Lower lobe of right lung (tissue), 2 donors: ENCODE results near the gene ZNF169. TPM values are rescaled to one million over a fixed set of nuclear protein-coding genes. Genes with fewer than 3 reads are reported as not detected.
"Not testable (repeated sequence)": the region's sequence is repeated elsewhere in the genome, so short reads cannot be mapped to it uniquely, and the experiment has no call there.

Source experiments
- ATAC-seq, 2 donors: fragments of 200-7000 bp; cut with Tn5 transposase; one replicate each; pipeline ENCODE4 v1.9.1; 2020 to 2022; ENCODE audit warnings: mild to moderate bottlenecking in 2 of 2, moderate library complexity in 2 of 2
- DNase-seq: peaks from one replicate; pipeline ENCODE4 v3.0.0-alpha.2; 2020
- H3K27ac ChIP-seq: fragments of 200-600 bp; one replicate; pipeline ENCODE4 v1.8.0; 2022
- H3K27me3 ChIP-seq: fragments of 200-600 bp; one replicate; pipeline ENCODE4 v1.8.0; 2022; ENCODE audit warnings: low read depth
- H3K36me3 ChIP-seq: fragments of 200-600 bp; one replicate; pipeline ENCODE4 v1.8.0; 2022; ENCODE audit warnings: mild to moderate bottlenecking
- H3K4me1 ChIP-seq: fragments of 200-600 bp; one replicate; pipeline ENCODE4 v1.8.0; 2022
- H3K4me3 ChIP-seq: fragments of 200-600 bp; one replicate; pipeline ENCODE4 v1.8.0; 2022; ENCODE audit warnings: mild to moderate bottlenecking
- H3K9me3 ChIP-seq: fragments of 200-600 bp; one replicate; pipeline ENCODE4 v1.8.0; 2022
- intact Hi-C: fragments of 100-400 bp; cut with DNase I; formaldehyde crosslinking; loops from one replicate; pipeline ENCODE4 v1.11.0; 2022
- total RNA-seq: library from RNA; stranded (reverse); fragmentation: NEBNext Ultra II Directional; extraction: Animal tissue kit (Norgen Biotek cat#: 25700); gene quantifications from one replicate; pipeline ENCODE4 v1.2.1, GENCODE V29; 2021
- TF ChIP-seq, protein P1 (sequence below): fragments of 200-600 bp; IDR thresholded peaks from one replicate; pipeline ENCODE4 v1.8.0; 2022; ENCODE audit warnings: antibody characterized with exemption, mild to moderate bottlenecking
- donor health status: DM: no; HTN: yes; CAD: no; lungs with severe emphysema.

Gene ZNF169
- total RNA-seq, 1 donor from 2014 or later: 6.1 TPM

- DNase-seq (no peak), ATAC-seq (no peak)
- no peak overlapping the region for H3K4me3 ChIP-seq
- TF ChIP-seq, protein P1, sequence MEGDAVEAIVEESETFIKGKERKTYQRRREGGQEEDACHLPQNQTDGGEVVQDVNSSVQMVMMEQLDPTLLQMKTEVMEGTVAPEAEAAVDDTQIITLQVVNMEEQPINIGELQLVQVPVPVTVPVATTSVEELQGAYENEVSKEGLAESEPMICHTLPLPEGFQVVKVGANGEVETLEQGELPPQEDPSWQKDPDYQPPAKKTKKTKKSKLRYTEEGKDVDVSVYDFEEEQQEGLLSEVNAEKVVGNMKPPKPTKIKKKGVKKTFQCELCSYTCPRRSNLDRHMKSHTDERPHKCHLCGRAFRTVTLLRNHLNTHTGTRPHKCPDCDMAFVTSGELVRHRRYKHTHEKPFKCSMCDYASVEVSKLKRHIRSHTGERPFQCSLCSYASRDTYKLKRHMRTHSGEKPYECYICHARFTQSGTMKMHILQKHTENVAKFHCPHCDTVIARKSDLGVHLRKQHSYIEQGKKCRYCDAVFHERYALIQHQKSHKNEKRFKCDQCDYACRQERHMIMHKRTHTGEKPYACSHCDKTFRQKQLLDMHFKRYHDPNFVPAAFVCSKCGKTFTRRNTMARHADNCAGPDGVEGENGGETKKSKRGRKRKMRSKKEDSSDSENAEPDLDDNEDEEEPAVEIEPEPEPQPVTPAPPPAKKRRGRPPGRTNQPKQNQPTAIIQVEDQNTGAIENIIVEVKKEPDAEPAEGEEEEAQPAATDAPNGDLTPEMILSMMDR: no peak
- no peak overlapping the region for H3K27ac ChIP-seq
- no peaks in the 10 kb centered on the region for H3K36me3 ChIP-seq
- H3K4me1 ChIP-seq: no peaks in the 10 kb centered on the region
- peaks cover 10% of the 10 kb centered on the region for H3K9me3 ChIP-seq
- H3K27me3 ChIP-seq: no peaks in the 10 kb centered on the region
- intact Hi-C loops: no loop called here
Observed at GRCh38 chr9:94270009-94270408, 10.9 kb downstream of the ZNF169 start.

DNA sequence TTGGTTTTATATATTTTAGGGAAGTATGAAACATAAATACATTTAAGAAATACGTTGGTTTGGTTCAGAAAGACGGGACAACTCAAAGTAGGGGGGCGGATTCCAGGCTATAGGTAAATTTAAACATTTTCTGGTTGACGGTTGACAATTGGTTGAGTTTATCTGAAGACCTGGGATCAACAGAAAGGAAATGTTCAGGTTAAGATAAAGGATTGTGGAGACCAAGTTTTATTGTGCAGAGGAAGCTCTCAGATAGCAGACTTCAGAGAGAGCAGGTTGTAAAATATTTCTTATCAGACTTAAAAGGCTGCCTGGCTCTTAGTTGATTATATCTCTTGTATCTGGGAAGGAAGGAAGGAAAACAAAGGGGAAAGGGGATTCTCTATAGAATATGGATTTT, 17.9 kb downstream of the ZNF169 start:
- intact Hi-C loops, ATAC-seq, H3K27me3 ChIP-seq, DNase-seq, H3K27ac ChIP-seq, H3K9me3 ChIP-seq, H3K4me1 ChIP-seq, H3K4me3 ChIP-seq: not testable (repeated sequence)
- peaks cover 26% of the 10 kb centered on the region for H3K36me3 ChIP-seq

GRCh38 chr9:94277885-94278536, 18.9 kb downstream of the ZNF169 start:
- no peak for ATAC-seq
- Histone ChIP-seq H3K4me3 (no peak overlapping the region), H3K9me3 (no peaks in the 10 kb centered on the region), H3K27ac (no peak overlapping the region), H3K4me1 (no peaks in the 10 kb centered on the region), H3K36me3 (peaks cover 26% of the 10 kb centered on the region), H3K27me3 (no peaks in the 10 kb centered on the region)
- DNase-seq: no peak
- intact Hi-C loops: no loop called here
- TF ChIP-seq, protein P1: no peak

GRCh38 chr9:94280409-94280989, 21.4 kb downstream of the ZNF169 start:
- intact Hi-C loops: no loop called here
- no peak for DNase-seq
- no peak for ATAC-seq
- TF ChIP-seq, protein P1: no peak
- no peak overlapping the region for H3K4me3 ChIP-seq
- H3K27me3 ChIP-seq: no peaks in the 10 kb centered on the region
- no peaks in the 10 kb centered on the region for H3K4me1 ChIP-seq
- H3K36me3 ChIP-seq: peaks cover 26% of the 10 kb centered on the region
- no peaks in the 10 kb centered on the region for H3K9me3 ChIP-seq
- H3K27ac ChIP-seq: no peak overlapping the region

DNA sequence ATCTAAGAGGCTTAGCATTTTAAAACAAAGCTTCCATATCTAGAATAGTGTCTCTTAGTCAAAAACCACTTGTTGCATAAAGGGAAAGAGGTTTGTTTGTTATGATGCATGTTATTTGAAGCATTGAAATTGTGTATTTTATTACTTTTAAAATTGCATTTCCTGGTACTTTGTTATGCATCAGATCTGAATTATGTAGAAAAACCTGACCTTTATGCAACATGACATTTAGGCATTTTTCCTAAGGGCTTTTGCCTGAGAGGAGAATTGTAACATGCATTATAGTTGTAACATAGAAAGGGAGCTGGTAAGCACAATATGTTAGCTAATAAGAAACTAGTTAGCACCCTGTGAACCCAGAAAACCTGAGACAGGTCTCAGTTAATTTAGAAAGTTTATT, 22.0 kb downstream of the ZNF169 start:
- ATAC-seq (no peak), DNase-seq (no peak)
- no peaks in the 10 kb centered on the region for H3K9me3 ChIP-seq
- no peaks in the 10 kb centered on the region for H3K4me1 ChIP-seq
- no peak overlapping the region for H3K27ac ChIP-seq
- no peak overlapping the region for H3K4me3 ChIP-seq
- intact Hi-C loops: no loop called here
- TF ChIP-seq, protein P1: no peak
- no peaks in the 10 kb centered on the region for H3K27me3 ChIP-seq
- peaks cover 28% of the 10 kb centered on the region for H3K36me3 ChIP-seq

DNA sequence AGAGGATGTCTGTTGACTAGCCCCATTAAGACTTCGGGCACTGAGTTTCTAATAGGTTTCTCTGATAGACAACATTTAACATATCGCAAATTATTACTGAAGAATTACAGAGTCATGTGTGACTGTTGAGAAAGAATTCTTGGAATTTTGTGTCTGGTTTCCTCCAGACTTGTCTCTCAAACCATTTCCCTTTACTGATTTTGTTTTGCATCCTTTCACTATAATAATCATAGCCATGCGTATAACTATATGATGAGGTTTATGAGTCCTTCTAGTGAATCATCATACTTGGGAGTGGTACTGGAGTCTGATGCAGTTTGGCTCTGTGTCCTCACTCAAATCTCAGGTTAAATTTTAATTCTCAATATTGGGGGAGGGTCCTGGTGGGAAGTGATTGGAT, 27.0 kb downstream of the ZNF169 start:
- DNase-seq: no peak
- TF ChIP-seq, protein P1: no peak
- ATAC-seq: no peak
- H3K27ac ChIP-seq: no peak overlapping the region
- H3K9me3 ChIP-seq: no peaks in the 10 kb centered on the region
- H3K36me3 ChIP-seq: peaks cover 15% of the 10 kb centered on the region
- no peaks in the 10 kb centered on the region for H3K27me3 ChIP-seq
- H3K4me1 ChIP-seq: no peaks in the 10 kb centered on the region
- intact Hi-C loops: no loop called here
- no peak overlapping the region for H3K4me3 ChIP-seq
